ENCODE data around the gene FAM13B. TPM values are rescaled to one million over a fixed set of nuclear protein-coding genes. Genes with fewer than 3 reads are reported as not detected.

Gene FAM13B
- total and polyA plus RNA-seq, 10 of the 15 experiments (the other 5 are each of a cell fraction or from before 2014, with no cell fraction given), result 3.6 to 30.0 (median 20.3) TPM

DNA sequence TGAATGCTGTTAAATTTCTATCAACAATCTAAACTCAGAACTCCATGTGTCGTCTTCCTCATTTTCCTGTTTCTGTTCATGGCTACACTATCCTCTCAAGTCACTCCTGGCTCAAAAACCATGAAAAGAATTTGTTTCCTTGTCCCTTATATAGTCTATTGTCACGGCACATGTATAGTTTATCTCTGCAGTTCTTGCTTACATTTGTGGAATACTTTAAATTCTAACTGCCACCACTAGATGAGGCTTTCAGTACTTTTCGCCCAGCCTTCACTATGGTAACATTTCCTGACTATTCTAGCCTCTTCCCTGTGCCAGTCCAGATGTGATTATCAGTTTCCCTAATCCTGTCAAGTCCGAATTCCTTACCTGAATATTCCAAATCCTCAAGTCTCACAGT, 109.0 kb downstream of the FAM13B start:
- ChIA-PET POLR2A (no interaction called here), CTCF (interaction anchor here (0.6 to 1.7 kb wide), 2 partner anchors 146 to 209 kb away, joined by 3 read pairs; no protein-coding TSS in a partner anchor), SMC1A (ENCODE audit: uncharacterized antibody, unreplicated experiment) (no interaction called here), RAD21 (ENCODE audit: unreplicated experiment) (no interaction called here)
- no peak overlapping the region for H3K9ac ChIP-seq (ENCODE audit: control insufficient read depth, insufficient read depth, low read length)
- 67% methylated on average over 4 of the region's 4 CpGs for WGBS (ENCODE audit: insufficient coverage, insufficient replicate concordance, low lambda C conversion rate, missing lambda C conversion rate)
- intact Hi-C loops (cut with micrococcal nuclease; ENCODE audit: unreplicated experiment), result no loop called here
- no peak for TF ChIP-seq WRNIP1 (IDR thresholded peaks at IDR 0.05; ENCODE audit: borderline replicate concordance, low read depth, low read length)
- TF ChIP-seq KLF5 (IDR thresholded peaks at IDR 0.05; ENCODE audit: partially characterized antibody), result no peak
- no peak for TF ChIP-seq RB1 (IDR thresholded peaks at IDR 0.05; ENCODE audit: borderline replicate concordance)
- TF ChIP-seq HDAC6 (IDR thresholded peaks at IDR 0.05; ENCODE audit: unreplicated experiment), result no peak
- TF ChIP-seq, protein P1, sequence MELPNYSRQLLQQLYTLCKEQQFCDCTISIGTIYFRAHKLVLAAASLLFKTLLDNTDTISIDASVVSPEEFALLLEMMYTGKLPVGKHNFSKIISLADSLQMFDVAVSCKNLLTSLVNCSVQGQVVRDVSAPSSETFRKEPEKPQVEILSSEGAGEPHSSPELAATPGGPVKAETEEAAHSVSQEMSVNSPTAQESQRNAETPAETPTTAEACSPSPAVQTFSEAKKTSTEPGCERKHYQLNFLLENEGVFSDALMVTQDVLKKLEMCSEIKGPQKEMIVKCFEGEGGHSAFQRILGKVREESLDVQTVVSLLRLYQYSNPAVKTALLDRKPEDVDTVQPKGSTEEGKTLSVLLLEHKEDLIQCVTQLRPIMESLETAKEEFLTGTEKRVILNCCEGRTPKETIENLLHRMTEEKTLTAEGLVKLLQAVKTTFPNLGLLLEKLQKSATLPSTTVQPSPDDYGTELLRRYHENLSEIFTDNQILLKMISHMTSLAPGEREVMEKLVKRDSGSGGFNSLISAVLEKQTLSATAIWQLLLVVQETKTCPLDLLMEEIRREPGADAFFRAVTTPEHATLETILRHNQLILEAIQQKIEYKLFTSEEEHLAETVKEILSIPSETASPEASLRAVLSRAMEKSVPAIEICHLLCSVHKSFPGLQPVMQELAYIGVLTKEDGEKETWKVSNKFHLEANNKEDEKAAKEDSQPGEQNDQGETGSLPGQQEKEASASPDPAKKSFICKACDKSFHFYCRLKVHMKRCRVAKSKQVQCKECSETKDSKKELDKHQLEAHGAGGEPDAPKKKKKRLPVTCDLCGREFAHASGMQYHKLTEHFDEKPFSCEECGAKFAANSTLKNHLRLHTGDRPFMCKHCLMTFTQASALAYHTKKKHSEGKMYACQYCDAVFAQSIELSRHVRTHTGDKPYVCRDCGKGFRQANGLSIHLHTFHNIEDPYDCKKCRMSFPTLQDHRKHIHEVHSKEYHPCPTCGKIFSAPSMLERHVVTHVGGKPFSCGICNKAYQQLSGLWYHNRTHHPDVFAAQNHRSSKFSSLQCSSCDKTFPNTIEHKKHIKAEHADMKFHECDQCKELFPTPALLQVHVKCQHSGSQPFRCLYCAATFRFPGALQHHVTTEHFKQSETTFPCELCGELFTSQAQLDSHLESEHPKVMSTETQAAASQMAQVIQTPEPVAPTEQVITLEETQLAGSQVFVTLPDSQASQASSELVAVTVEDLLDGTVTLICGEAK (IDR thresholded peaks at IDR 0.05; ENCODE audit: borderline replicate concordance), result no peak
- no peak for TF ChIP-seq POLR2AphosphoS2 (IDR thresholded peaks at IDR 0.05; ENCODE audit: low read depth, low read length)
- no peak for TF ChIP-seq POLR2AphosphoS5 (IDR thresholded peaks at IDR 0.05; ENCODE audit: low read length)
- TF ChIP-seq POLR2A (IDR thresholded peaks at IDR 0.05; ENCODE audit: low read depth, low read length), result no peak
- TF ChIP-seq, protein P2, sequence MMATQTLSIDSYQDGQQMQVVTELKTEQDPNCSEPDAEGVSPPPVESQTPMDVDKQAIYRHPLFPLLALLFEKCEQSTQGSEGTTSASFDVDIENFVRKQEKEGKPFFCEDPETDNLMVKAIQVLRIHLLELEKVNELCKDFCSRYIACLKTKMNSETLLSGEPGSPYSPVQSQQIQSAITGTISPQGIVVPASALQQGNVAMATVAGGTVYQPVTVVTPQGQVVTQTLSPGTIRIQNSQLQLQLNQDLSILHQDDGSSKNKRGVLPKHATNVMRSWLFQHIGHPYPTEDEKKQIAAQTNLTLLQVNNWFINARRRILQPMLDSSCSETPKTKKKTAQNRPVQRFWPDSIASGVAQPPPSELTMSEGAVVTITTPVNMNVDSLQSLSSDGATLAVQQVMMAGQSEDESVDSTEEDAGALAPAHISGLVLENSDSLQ (IDR thresholded peaks at IDR 0.05), result no peak
- no peak for TF ChIP-seq BCL11A (IDR thresholded peaks at IDR 0.05; ENCODE audit: low read depth, low read length)
- TF ChIP-seq, protein P3, sequence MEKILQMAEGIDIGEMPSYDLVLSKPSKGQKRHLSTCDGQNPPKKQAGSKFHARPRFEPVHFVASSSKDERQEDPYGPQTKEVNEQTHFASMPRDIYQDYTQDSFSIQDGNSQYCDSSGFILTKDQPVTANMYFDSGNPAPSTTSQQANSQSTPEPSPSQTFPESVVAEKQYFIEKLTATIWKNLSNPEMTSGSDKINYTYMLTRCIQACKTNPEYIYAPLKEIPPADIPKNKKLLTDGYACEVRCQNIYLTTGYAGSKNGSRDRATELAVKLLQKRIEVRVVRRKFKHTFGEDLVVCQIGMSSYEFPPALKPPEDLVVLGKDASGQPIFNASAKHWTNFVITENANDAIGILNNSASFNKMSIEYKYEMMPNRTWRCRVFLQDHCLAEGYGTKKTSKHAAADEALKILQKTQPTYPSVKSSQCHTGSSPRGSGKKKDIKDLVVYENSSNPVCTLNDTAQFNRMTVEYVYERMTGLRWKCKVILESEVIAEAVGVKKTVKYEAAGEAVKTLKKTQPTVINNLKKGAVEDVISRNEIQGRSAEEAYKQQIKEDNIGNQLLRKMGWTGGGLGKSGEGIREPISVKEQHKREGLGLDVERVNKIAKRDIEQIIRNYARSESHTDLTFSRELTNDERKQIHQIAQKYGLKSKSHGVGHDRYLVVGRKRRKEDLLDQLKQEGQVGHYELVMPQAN (conservative IDR thresholded peaks at IDR 0.05), result no peak
- no peak for TF ChIP-seq ZZZ3 (IDR thresholded peaks at IDR 0.05; ENCODE audit: control insufficient read depth, insufficient read length, low read depth)
- TF ChIP-seq, protein P4, sequence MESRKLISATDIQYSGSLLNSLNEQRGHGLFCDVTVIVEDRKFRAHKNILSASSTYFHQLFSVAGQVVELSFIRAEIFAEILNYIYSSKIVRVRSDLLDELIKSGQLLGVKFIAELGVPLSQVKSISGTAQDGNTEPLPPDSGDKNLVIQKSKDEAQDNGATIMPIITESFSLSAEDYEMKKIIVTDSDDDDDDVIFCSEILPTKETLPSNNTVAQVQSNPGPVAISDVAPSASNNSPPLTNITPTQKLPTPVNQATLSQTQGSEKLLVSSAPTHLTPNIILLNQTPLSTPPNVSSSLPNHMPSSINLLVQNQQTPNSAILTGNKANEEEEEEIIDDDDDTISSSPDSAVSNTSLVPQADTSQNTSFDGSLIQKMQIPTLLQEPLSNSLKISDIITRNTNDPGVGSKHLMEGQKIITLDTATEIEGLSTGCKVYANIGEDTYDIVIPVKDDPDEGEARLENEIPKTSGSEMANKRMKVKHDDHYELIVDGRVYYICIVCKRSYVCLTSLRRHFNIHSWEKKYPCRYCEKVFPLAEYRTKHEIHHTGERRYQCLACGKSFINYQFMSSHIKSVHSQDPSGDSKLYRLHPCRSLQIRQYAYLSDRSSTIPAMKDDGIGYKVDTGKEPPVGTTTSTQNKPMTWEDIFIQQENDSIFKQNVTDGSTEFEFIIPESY (IDR thresholded peaks at IDR 0.05), result no peak
- no peak for DNase-seq (ENCODE audit: low read depth, low spot score)
- H2AFZ ChIP-seq (ENCODE audit: control insufficient read depth, low read depth, low read length), result no peak overlapping the region
- H3K27ac ChIP-seq (ENCODE audit: control insufficient read depth, insufficient read depth), result no peak overlapping the region
- no peaks in the 10 kb centered on the region for H4K20me1 ChIP-seq (ENCODE audit: control insufficient read depth, insufficient read depth)
- TSS peak; percentile 38 for BruUV-seq (replicated peaks)
- no peak overlapping the region for H3K4me3 ChIP-seq
- no peaks in the 10 kb centered on the region for H3K4me1 ChIP-seq (ENCODE audit: control insufficient read depth, insufficient read depth, low read length)
- no peaks in the 10 kb centered on the region for H3K9me3 ChIP-seq (replicated peaks; ENCODE audit: control insufficient read depth, insufficient read depth, low read length)
- peaks cover 0 to 6% of the 10 kb centered on the region in 2 experiments; a peak in 2 of 4 replicates for H3K36me3 ChIP-seq (ENCODE audit: control insufficient read depth in 2 of 2, insufficient read depth in 2 of 2, low read length in 1 of 2)
- ATAC-seq, result no peak
- H3K79me2 ChIP-seq (ENCODE audit: control insufficient read depth, insufficient read depth, low read length), result no peaks in the 10 kb centered on the region
- no peaks in the 10 kb centered on the region for H3K27me3 ChIP-seq (replicated peaks in 1 of 2; ENCODE audit: control insufficient read depth in 2 of 2, insufficient read depth in 2 of 2, low read length in 1 of 2)
- in situ Hi-C loops (cut with MboI), result no loop called here
- FAIRE-seq, result no peak
- H3K4me2 ChIP-seq (ENCODE audit: control insufficient read depth, insufficient read depth), result no peak overlapping the region

Data from GM12878 (cell line).